RPMI7951 (cell line): Measurements from ENCODE around the gene ADCY3. TPM values are rescaled to one million over a fixed set of nuclear protein-coding genes. Genes with fewer than 3 reads are reported as not detected.

Experiments
- DNase-seq: peaks from one replicate; pipeline ENCODE4 v3.0.0-alpha.2; 2012; ENCODE audit warnings: low read depth
- total RNA-seq: library from RNA; depleted of rRNA; stranded (reverse); fragments of >200 nt; shearing (Covaris generic); gene quantifications from 2 replicates; pipeline ENCODE4 v1.2.3, GENCODE V29; 2014

Gene ADCY3
- total RNA-seq, 1 experiment from 2014 or later = 21.3 TPM

DNA sequence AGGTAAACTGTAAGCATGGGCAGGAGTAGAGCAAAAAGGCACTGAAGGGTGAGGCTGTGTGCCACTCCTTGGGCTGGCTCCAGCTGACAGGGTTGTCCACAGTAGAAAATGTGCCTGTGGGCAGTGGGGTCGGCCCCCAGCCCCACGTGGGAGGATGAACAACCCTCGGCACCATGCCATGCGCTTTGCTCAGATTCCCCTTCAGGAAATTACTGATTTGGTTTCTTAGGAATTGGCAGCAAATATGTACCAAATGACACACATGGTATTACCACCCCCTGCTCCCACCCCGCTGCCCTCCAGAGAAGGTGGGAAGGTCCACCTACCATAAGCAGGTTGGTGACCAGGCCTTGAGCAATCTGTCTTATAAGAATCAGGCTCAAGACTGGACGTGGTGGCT lies 13.6 kb downstream of the ADCY3 start:
- DNase-seq = no peak

DNA sequence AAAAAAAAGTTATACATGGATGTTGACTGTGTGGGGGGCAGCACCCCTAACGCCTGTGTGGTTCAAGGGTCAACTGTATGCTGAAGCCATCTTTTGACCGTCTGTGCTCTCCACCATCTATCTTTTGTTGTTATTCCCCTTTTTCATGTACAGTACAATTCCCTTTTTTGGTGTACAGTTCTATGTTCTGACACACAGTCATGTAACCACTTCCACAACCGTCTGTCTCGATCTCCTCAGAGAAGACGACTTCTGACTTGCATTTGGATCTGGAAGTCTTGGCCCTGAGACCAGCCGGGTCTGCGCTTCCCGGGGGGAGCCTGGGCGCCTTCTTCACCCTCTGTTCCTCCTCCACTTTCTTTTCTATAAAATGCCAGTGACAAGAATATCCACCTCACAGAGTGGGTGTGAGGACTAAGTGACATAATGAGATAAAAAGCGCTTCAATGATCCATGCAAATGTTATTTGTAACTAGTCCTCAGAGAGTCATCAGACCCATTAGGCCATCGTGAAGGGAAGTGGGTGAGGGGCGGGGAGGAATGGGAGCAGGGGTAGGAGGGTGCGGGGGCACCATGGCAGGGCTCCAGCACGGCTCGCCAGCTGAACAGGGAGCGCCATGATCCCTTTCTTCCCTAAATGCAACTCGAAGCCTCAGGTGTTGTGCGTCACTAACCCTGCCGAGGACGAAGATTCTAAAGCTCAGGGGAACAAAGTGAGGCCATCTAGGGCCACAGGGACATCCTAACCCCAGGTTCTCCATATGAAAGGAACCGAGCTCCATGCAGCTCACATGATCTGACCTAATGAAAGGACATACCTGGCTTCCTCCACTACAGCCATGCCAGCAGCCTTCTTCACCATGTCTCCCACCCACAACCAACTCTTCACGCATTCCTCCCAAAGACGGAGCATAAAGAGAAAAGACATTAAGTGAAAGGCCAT lies 16.6 kb downstream of the ADCY3 start:
- no peak for DNase-seq

DNA sequence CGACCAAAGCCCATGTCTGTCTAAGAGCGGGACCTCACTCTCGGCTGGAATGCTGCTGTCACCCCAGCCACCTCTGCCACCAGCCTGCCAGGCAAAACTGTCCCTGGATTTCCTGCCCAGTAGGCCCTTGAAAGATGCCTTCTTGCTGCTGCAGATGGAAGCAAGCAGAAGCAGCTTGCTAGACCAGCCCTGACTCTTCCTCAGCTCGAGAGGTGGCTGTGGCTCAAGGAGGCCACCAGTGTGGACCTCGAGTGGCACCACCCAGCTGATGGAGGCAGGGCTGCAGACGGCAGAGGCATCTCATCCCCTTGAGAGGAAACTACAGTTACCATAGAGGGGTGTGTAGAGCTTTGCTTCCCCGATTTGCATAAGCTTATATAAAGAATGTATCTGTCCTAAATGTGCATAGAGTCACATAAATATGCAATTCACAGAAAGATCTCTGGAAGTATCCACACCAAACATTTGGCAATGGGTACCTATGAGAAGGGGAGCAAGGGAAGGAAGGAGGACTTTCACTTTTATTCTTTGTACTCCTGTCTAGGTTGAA lies 20.6 kb downstream of the ADCY3 start:
- DNase-seq = no peak

DNA sequence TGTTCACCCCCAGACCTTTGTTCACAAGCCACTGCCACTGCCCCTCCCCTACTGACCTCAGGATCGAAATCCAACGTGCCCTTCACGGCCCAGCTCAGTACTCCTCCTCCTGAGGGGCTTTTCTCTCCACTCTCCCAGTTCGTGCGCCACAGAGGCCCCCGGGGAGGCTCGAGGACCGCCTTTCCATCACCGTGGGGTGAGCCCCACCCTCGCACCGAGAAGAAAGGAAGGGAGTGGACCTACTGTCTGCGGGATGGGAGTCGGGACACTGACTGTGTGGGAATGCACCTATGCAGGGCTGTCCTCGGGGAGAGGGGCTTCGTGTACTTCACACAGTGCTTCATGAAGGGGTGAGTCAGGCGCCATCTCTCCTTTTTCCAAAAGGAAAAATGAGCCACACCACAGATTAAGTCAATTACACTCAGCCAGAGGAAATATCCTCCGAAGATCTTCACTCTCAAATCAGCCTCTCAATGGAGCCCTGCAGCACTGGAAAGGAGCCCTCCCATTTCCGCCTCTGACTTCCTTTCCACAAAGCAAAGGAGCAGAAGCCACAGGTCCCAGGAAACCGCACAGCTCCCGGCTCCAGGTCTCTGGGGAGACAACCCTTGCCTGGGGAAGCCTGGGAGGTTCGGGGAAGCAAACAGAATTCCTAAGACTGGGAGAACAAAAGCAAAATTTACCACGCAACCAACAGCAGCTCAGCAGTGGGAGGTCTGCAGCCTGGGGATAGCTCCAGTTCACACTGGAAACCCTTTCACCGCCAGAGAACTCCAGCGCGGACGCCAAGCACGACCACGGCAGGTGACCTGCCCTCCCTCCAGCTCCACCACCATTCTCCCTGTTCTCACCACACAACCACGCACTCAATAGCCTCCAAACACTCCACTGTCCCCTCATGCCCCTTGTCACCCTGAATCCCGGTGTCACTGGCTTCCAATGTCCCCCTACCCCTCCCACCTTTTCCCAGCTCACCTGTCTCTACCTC lies 21.6 kb downstream of the ADCY3 start:
- peak; percentile 66 for DNase-seq

DNA sequence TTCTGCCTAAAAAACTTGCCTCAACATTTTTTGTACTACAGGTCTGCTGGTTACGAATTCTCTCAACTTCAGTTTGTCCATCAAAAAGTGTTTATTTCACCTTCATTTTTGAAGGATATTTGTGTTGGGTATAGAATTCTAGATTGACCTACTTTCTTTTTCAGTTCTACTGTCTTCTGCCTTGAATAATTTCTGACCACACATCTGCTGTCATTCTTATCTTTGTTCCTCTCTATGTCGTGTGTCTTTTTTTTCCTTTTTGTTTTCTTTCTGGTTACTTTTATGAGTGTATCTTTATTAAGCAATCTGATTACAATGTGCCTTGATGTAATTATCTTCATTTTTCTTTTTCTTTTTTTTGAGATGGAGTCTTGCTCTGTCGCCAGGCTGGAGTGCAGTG lies 25.3 kb downstream of the ADCY3 start:
- DNase-seq = no peak

DNA sequence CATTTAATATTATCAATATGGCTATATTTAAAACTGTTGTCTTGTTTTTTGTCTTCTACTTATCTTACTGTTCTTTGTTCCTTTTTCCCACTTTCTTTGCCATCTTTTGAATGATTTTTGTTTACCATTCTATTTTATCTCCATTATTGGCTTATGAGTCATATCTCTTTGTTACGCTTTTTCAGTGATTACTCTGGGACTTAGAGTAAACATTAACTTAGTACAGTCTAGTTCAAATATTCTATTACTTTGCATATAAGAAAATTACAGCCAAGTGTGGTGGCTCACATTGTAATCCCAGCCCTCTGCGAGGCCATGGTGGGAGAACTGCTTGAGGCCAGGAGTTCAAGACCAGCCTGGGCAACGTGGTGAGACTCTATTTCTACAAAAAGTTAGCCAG lies 26.1 kb downstream of the ADCY3 start:
- no peak for DNase-seq

DNA sequence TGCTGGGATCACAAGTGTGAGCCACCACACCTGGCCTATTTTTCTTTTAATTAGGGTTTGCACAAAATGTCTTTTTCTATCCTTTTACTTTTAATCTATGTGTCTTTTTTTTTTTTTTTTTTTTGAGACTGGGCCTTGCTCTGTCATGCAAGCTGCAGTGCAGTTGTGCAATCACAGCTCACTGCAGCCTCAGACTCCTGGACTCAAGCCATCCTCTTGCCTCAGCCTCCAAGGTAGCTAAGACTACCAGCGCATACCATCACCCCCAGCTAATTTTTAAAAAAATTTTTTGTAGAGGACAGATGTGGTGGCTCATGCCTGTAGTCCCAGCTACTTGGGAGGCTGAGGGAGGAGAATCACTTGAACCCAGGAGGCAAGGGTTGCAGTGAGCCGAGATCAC lies 27.1 kb downstream of the ADCY3 start:
- DNase-seq = no peak

DNA sequence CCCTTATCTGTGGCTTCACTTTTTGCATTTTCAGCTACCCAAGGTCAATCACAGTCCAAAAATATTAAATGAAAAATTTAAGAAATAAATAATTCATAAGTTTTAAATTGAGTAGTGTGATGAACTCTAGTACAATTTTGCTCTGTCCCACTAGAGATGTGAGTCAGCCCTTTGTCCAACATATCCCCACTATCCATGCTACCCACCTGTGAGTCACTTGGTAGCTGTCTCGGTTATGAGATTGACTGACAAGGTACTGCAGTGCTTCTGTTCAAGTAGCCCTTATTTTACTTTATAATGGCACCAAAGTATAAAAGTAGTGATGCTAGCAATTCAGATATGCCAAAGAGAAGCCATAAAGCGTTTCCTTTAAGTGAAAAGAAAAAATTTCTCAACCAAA lies 28.8 kb downstream of the ADCY3 start:
- no peak for DNase-seq

DNA sequence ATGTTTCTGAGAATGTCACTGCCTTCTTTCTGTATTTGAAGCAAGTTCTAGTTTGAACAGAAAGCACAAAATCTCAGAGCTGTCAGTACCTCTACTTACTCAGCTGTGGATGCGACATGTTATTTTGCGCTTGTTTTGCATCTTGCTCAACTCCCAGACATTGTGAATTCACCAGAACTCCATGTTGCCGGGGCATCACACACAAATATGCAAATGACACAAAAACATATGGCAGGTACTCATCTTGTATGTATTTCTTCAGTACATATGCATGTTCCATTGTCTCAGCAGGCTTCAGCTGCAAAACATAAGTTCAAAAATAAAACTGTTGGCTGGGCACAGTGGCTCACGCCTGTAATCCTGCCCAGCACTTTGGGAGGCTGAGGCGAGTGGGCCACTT lies 30.8 kb downstream of the ADCY3 start:
- DNase-seq = no peak

DNA sequence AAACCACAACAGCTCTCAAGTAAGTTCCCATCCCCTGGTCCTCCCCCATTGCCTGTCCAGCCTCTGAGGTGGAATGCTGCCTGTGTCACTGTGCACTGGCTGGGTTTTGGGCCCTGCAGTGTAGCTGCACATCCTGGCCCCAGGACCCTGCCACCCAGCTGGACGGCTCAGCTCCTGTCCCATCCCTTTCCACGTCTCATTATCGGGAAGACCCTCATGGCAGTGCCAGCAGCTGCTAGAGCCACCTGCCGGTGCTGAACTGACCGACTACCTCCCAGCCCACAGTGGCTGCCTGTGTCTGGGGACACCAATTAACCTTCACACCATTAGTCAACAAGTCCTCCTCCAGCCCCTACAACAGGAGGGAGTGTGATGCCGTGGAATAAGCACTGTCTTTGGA lies 31.9 kb downstream of the ADCY3 start:
- DNase-seq = no peak

DNA sequence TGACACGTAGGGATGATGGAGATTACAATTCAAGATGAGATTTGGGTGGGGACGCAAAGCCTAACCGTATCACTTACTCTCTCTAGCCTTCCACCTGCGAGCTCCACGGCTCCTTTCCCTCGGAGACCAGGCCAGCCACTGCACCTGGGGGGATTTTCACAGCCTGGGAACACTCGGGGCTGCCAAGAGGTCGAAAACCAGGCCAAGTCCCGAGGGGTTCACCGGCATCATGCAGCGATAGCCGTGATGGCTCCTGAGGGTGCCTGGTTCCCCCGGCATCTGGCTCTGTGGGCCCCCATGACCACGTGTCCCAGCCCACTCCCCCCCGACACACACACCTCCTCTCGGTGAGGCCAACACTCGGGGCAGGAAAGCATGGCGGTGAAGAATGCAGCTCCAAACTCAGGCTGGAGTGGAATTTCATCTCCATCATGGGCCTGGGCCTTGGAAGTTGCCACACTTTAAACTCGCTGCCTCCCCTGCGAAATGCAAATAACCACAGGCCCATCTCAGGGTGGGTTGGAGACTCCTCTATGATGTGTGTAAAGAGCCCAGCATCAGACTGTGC lies 32.6 kb downstream of the ADCY3 start:
- no peak for DNase-seq

DNA sequence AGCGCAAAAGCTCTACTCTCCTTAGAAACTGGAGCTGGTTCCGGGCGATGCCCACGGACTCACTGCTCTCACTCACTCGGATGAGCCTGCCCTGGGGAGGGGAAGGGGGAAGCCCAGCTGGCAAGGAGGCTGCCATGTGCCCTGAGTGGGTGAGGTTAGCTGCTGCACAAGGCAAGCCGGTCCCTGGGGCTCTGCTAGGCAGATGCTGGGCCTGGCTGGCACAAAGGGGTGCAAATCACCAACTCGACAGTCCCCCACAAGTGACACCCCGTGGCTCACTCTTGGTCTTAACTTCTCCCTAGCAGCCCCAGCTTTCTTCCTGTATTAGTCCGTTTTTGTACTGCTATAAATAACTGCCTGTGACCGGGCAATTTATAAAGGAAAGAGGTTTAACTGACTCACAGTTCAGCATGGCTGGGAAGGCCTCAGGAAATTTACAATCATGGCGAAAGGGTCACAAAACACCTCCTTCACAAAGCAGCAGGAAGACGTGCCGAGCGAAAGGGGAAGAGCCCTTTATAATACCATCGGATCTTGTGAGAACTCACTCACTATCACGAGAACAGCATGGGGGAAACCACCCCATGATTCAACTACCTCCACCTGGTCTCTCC lies 33.2 kb downstream of the ADCY3 start:
- peak; percentile 60 for DNase-seq

DNA sequence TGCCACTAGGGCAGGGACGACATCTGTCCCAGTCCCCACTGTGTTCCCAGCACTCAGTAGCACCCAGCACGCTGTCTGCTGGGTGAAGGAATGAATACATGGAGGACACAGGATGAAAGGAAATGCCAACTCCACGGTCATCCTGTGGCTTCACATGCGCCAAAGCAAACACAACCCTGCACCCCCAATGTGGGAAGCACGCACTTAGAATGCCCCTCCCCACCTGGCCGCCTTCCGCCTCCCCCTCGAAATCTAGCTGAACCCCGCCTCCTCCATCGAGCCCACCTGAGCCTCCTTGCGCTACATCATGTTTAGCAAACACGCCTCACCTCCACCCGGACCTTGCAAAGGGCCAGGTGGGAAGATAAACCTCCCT lies 33.9 kb downstream of the ADCY3 start:
- no peak for DNase-seq

DNA sequence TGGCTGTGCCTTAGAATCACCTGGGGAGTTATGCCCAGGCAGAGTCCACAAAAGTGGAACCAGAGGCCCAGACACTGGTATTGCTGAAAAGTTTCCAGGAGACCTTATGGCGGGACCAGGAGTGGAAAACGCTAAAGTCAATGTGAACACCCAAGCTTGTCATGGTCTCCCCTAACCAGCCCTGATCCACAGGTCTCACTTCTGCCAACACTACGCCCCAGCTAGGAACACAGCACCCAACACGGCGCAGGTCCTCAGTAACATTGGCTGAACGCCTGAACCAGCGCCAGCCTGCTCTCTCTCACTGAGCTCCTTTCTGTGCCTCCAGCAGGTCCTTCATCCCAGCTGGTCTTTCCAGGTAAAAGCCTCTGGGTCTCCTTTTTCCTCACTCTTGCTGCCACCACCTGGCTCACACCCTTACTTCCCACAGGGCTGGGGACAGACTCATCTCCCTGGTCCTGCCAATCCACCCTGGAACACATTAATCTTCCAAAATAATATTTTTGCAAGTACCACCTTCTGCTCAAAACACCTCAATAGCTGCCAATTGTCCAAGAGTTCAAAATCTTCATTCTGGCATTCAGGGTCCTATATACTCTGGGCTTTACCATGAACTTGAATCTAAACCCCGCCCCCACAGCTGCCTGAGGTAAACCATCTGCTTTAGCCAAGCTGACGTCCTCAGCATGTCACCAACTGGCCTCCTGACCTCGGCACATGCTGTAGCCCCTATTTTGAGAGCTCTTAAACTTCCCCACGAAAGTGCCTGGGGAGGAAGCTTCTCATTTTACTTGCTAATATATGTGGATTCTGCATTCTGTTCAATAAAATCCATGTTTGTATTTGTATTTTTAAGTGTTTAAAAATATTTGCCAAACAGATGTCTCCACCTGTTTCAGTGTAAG lies 34.6 kb downstream of the ADCY3 start:
- DNase-seq = no peak

DNA sequence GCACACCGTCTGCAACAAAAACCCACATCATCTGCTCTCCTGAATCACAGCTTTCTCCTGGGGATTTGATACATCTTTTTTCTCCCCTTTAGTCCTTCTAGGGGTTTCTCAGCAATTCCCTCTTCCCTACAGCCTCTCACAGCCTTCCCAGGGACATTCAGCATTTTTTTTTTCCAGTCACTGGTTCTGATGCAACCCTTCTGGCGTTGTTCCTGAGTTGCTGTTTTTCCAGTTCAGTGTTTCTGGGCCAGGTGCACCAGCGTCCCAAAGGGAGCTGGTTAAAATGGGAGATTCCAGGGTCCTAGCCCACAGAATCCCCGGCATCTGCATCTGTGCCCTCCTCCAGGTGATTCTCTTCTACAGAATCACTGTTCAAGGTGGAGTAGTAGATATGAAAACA lies 36.1 kb downstream of the ADCY3 start:
- DNase-seq = no peak

DNA sequence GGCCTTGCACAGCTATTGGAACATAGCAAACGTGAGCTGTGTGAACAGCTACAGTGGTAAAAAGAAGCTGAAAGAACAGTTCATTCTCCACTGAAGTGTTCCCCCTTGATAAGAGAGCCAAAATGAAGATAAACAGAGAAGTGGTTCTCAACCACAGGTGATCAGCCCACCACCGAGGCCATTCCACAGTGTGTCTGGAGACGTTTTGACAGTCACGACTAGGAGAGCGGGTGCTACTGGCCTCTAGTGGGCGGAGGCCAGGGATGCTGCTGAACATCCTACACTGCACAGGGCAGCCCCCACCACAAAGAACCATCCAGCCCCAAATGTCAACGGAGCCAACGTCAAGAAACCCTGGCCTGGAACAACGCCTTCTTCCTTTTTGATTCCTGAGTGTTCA lies 38.4 kb downstream of the ADCY3 start:
- no peak for DNase-seq

DNA sequence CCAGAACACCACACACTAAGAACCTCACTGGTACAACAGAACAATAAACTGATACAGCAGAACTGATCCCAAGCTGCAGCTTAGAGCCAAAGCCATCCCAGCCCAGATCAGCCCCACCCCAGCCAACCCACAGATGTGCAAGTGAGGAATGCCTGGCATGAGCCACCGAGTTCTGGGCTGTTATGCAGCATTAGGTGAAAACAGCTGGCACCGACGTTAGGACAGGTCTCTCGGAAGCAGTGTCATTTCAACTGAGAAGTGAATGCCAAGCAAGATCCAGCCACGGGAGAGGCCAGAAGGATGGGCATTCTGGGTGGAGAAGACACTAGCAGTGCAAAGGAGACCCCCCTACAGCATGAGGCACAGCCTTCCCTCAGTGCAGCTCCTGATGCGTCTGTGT lies 38.9 kb downstream of the ADCY3 start:
- DNase-seq = no peak

DNA sequence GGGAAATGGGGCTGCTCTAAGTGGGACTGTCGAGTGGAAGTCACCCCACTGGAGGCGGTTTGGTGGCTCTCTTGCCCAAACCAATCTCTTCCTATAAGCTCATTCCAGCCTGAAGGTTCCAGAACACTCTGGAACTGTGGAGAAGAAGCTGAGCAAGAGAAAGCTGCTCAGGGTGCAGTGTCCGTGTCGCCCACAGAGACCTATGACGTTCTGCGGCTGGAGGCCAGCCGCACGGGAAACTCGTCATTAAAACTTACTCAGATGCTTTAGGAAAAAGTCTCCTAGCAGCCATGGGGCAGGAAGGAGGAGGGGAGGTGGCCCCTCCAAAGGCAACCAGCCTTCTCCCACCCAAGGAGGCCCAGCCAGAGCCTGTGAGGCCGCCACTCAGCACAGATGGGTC lies 41.7 kb downstream of the ADCY3 start:
- no peak for DNase-seq

DNA sequence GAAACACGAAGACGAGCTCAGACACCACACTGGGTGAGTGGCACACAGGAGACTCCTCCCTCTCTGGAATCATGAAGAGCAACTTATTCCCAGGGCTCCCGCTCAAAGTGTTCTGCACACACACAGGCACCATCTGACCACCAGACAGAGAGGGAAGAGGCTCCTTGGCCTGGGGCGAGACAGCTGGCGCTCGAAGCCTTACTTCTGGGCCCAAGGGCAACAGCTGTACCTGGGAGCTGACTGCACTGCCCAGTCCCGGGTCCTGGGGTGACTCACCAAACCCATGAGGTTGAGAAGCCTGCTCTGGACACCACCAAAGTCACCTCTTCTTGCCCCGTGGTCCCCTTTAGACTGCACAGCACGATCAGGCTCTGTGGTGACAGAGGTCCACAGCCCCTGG lies 42.4 kb downstream of the ADCY3 start:
- DNase-seq = peak; percentile 51

DNA sequence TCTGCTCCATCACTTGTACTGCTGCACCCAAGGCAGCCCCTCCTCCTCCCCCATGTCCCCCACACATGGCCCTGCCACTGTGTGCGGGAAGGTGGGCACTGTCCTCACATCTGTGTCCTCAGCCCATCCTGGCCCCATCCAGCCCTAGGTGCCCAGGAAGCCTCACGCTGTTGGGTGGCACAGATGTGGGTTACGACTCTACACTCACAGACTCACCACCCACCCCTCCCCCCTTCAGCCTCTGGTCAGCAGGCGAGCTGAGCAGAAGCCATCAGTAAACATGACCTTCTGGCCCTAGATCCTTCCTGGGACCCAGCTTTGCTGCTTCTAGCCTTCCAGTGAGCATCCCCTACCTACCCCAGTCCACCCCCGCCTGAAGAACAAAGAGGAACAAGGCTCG lies 43.0 kb downstream of the ADCY3 start:
- no peak for DNase-seq

DNA sequence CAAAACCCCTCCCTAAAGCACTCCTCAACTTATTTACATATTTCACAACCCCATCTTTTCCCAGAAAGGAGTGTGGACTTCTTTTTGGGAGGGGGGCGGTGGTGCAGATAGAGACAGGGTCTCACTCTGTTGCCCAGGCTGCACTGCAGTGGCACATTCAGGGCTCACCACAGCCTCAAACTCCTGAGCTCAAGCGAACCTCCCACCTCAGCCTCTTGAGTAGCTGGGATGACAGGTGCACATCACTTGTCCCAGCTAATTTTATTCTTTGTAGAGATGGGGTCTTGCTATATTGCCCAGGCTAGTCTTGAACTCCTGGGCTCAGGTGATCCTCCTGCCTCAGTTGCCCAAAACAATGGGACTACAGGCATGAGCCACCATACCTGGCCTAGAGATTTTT lies 44.1 kb downstream of the ADCY3 start:
- DNase-seq = no peak
